MM.1S (cell line): ENCODE results near the gene AFAP1.

ENCODE experiments used
- CTCF ChIP-seq: fragments of 300-600 bp; sonication (generic); IDR thresholded peaks from 2 replicates; pipeline ENCODE4 v1.5.1; 2016; ENCODE audit warnings: antibody characterized with exemption, low read length, mixed read lengths
- EZH2 ChIP-seq: fragments of 300-600 bp; sonication (generic); optimal IDR thresholded peaks from 2 replicates; pipeline ENCODE3; 2017; ENCODE audit warnings: low read depth, mild to moderate bottlenecking, antibody characterized with exemption, low read length, mixed read lengths
- EZH2phosphoT487 ChIP-seq: fragments of 300-600 bp; sonication (generic); IDR thresholded peaks from 2 replicates; pipeline ENCODE4 v1.6.1; 2018; ENCODE audit warnings: antibody characterized with exemption, low read length

GRCh38 chr4:7753271-7753670 is 186.4 kb downstream of the AFAP1 start:
- TF ChIP-seq CTCF (no peak), EZH2 (no peak), EZH2phosphoT487 (no peak)
